Measurements from ENCODE around the gene AVL9.
A peak's percentile ranks its signal among the peaks of the same experiment; 100 is the strongest.
"Not testable (repeated sequence)": the region's sequence is repeated elsewhere in the genome, so short reads cannot be mapped to it uniquely, and the experiment has no call there.

AVL9 gene

GRCh38 chr7:32594965-32595490 lies 99.7 kb downstream of the AVL9 start:
- no peak for DNase-seq (ENCODE audit: low read depth)
- no peaks in the 10 kb centered on the region for H3K9me3 ChIP-seq (ENCODE audit: control insufficient read depth, low read length)
- no peaks in the 10 kb centered on the region for H3K36me3 ChIP-seq (ENCODE audit: control insufficient read depth, insufficient read depth, low read length, severe bottlenecking)
- no peaks in the 10 kb centered on the region for H3K27me3 ChIP-seq (replicated peaks; ENCODE audit: control insufficient read depth, insufficient read depth, low read length)
- no peaks in the 10 kb centered on the region for H3K4me1 ChIP-seq (ENCODE audit: control insufficient read depth, insufficient read depth, low read length)
- H3K9ac ChIP-seq (ENCODE audit: low read length), result no peak overlapping the region
- no peak overlapping the region for H3K4me3 ChIP-seq (ENCODE audit: low read length)

- DNase-seq (ENCODE audit: low read depth); H3K9ac ChIP-seq (ENCODE audit: low read length); H3K9me3 ChIP-seq (ENCODE audit: control insufficient read depth, low read length); H3K4me3 ChIP-seq (ENCODE audit: low read length); H3K27me3 ChIP-seq (replicated peaks; ENCODE audit: control insufficient read depth, insufficient read depth, low read length); H3K36me3 ChIP-seq (ENCODE audit: control insufficient read depth, insufficient read depth, low read length, severe bottlenecking); H3K4me1 ChIP-seq (ENCODE audit: control insufficient read depth, insufficient read depth, low read length): not testable (repeated sequence)
Observed at GRCh38 chr7:32601196-32601595, 105.9 kb downstream of the AVL9 start.

- DNase-seq (ENCODE audit: low read depth), result no peak
- Histone ChIP-seq H3K9ac (ENCODE audit: low read length) (no peak overlapping the region), H3K9me3 (ENCODE audit: control insufficient read depth, low read length) (no peaks in the 10 kb centered on the region), H3K4me1 (ENCODE audit: control insufficient read depth, insufficient read depth, low read length) (no peaks in the 10 kb centered on the region), H3K27me3 (replicated peaks; ENCODE audit: control insufficient read depth, insufficient read depth, low read length) (no peaks in the 10 kb centered on the region), H3K4me3 (ENCODE audit: low read length) (no peak overlapping the region), H3K36me3 (ENCODE audit: control insufficient read depth, insufficient read depth, low read length, severe bottlenecking) (no peaks in the 10 kb centered on the region)
Observed at GRCh38 chr7:32602470-32602869, 107.2 kb downstream of the AVL9 start.

- not testable (repeated sequence) for H3K27me3 ChIP-seq (replicated peaks; ENCODE audit: control insufficient read depth, insufficient read depth, low read length); H3K9me3 ChIP-seq (ENCODE audit: control insufficient read depth, low read length); H3K36me3 ChIP-seq (ENCODE audit: control insufficient read depth, insufficient read depth, low read length, severe bottlenecking); H3K4me1 ChIP-seq (ENCODE audit: control insufficient read depth, insufficient read depth, low read length); H3K9ac ChIP-seq (ENCODE audit: low read length); H3K4me3 ChIP-seq (ENCODE audit: low read length); DNase-seq (ENCODE audit: low read depth)
Observed at GRCh38 chr7:32603492-32603891, 108.2 kb downstream of the AVL9 start.

- H3K27me3 ChIP-seq (replicated peaks; ENCODE audit: control insufficient read depth, insufficient read depth, low read length); H3K4me3 ChIP-seq (ENCODE audit: low read length); H3K4me1 ChIP-seq (ENCODE audit: control insufficient read depth, insufficient read depth, low read length); DNase-seq (ENCODE audit: low read depth); H3K9ac ChIP-seq (ENCODE audit: low read length); H3K9me3 ChIP-seq (ENCODE audit: control insufficient read depth, low read length); H3K36me3 ChIP-seq (ENCODE audit: control insufficient read depth, insufficient read depth, low read length, severe bottlenecking): not testable (repeated sequence)
Observed at GRCh38 chr7:32604047-32604446, 108.8 kb downstream of the AVL9 start.

GRCh38 chr7:32605032-32605431 lies 109.7 kb downstream of the AVL9 start:
- no peak overlapping the region for H3K4me3 ChIP-seq (ENCODE audit: low read length)
- H3K36me3 ChIP-seq (ENCODE audit: control insufficient read depth, insufficient read depth, low read length, severe bottlenecking), result no peaks in the 10 kb centered on the region
- DNase-seq (ENCODE audit: low read depth), result no peak
- H3K27me3 ChIP-seq (replicated peaks; ENCODE audit: control insufficient read depth, insufficient read depth, low read length), result no peaks in the 10 kb centered on the region
- no peaks in the 10 kb centered on the region for H3K4me1 ChIP-seq (ENCODE audit: control insufficient read depth, insufficient read depth, low read length)
- no peaks in the 10 kb centered on the region for H3K9me3 ChIP-seq (ENCODE audit: control insufficient read depth, low read length)
- H3K9ac ChIP-seq (ENCODE audit: low read length), result no peak overlapping the region

GRCh38 chr7:32609463-32609862 lies 114.2 kb downstream of the AVL9 start:
- Histone ChIP-seq H3K36me3 (ENCODE audit: control insufficient read depth, insufficient read depth, low read length, severe bottlenecking) (no peaks in the 10 kb centered on the region), H3K9ac (ENCODE audit: low read length) (no peak overlapping the region), H3K4me3 (ENCODE audit: low read length) (no peak overlapping the region), H3K4me1 (ENCODE audit: control insufficient read depth, insufficient read depth, low read length) (peaks cover 14% of the 10 kb centered on the region), H3K9me3 (ENCODE audit: control insufficient read depth, low read length) (no peaks in the 10 kb centered on the region), H3K27me3 (replicated peaks; ENCODE audit: control insufficient read depth, insufficient read depth, low read length) (no peaks in the 10 kb centered on the region)
- no peak for DNase-seq (ENCODE audit: low read depth)

GRCh38 chr7:32611201-32612099 lies 116.2 kb downstream of the AVL9 start:
- H3K9ac ChIP-seq (ENCODE audit: low read length), result peak overlapping the region; percentile 46
- no peaks in the 10 kb centered on the region for H3K9me3 ChIP-seq (ENCODE audit: control insufficient read depth, low read length)
- DNase-seq (ENCODE audit: low read depth), result peak; percentile 47
- H3K4me1 ChIP-seq (ENCODE audit: control insufficient read depth, insufficient read depth, low read length), result peaks cover 18% of the 10 kb centered on the region
- no peaks in the 10 kb centered on the region for H3K27me3 ChIP-seq (replicated peaks; ENCODE audit: control insufficient read depth, insufficient read depth, low read length)
- H3K4me3 ChIP-seq (ENCODE audit: low read length), result peak overlapping the region; percentile 17
- H3K36me3 ChIP-seq (ENCODE audit: control insufficient read depth, insufficient read depth, low read length, severe bottlenecking), result no peaks in the 10 kb centered on the region

- Histone ChIP-seq H3K4me1 (ENCODE audit: control insufficient read depth, insufficient read depth, low read length) (peaks cover 13% of the 10 kb centered on the region), H3K9ac (ENCODE audit: low read length) (no peak overlapping the region), H3K4me3 (ENCODE audit: low read length) (peak overlapping the region; percentile 33), H3K36me3 (ENCODE audit: control insufficient read depth, insufficient read depth, low read length, severe bottlenecking) (no peaks in the 10 kb centered on the region), H3K27me3 (replicated peaks; ENCODE audit: control insufficient read depth, insufficient read depth, low read length) (no peaks in the 10 kb centered on the region), H3K9me3 (ENCODE audit: control insufficient read depth, low read length) (no peaks in the 10 kb centered on the region)
- peak; percentile 75 for DNase-seq (ENCODE audit: low read depth)
Observed at GRCh38 chr7:32616625-32617024, 121.3 kb downstream of the AVL9 start.

- DNase-seq (ENCODE audit: low read depth), result no peak
- Histone ChIP-seq H3K9me3 (ENCODE audit: control insufficient read depth, low read length) (no peaks in the 10 kb centered on the region), H3K36me3 (ENCODE audit: control insufficient read depth, insufficient read depth, low read length, severe bottlenecking) (no peaks in the 10 kb centered on the region), H3K9ac (ENCODE audit: low read length) (no peak overlapping the region), H3K4me1 (ENCODE audit: control insufficient read depth, insufficient read depth, low read length) (peaks cover 9% of the 10 kb centered on the region), H3K27me3 (replicated peaks; ENCODE audit: control insufficient read depth, insufficient read depth, low read length) (no peaks in the 10 kb centered on the region), H3K4me3 (ENCODE audit: low read length) (no peak overlapping the region)
Observed at GRCh38 chr7:32618470-32618869, 123.2 kb downstream of the AVL9 start.

GRCh38 chr7:32618987-32619386 lies 123.7 kb downstream of the AVL9 start:
- H3K27me3 ChIP-seq (replicated peaks; ENCODE audit: control insufficient read depth, insufficient read depth, low read length), result no peaks in the 10 kb centered on the region
- H3K9ac ChIP-seq (ENCODE audit: low read length), result no peak overlapping the region
- no peaks in the 10 kb centered on the region for H3K36me3 ChIP-seq (ENCODE audit: control insufficient read depth, insufficient read depth, low read length, severe bottlenecking)
- H3K9me3 ChIP-seq (ENCODE audit: control insufficient read depth, low read length), result no peaks in the 10 kb centered on the region
- H3K4me3 ChIP-seq (ENCODE audit: low read length), result no peak overlapping the region
- DNase-seq (ENCODE audit: low read depth), result no peak
- H3K4me1 ChIP-seq (ENCODE audit: control insufficient read depth, insufficient read depth, low read length), result peaks cover 9% of the 10 kb centered on the region

Measured in adipocyte (in vitro differentiated cells).